SK-N-SH treated with all-trans-retinoic acid at 6 μM for 48 hours (cell line): Measurements from ENCODE around the gene IGDCC3.

Experiments used
- ATAC-seq: fragments of 200-7000 bp; cut with Tn5 transposase; 3 replicates; pipeline ENCODE4 v1.9.1; 2020; ENCODE audit warnings: mild to moderate bottlenecking, moderate library complexity
- BACH2 ChIP-seq: fragments of 250-450 bp; sonication (Bioruptor Pico); IDR thresholded peaks from 2 replicates; pipeline ENCODE4 v1.9.0; 2021; ENCODE audit warnings: mild to moderate bottlenecking, borderline replicate concordance
- CSRNP3 ChIP-seq: fragments of 250-450 bp; sonication (Bioruptor Pico); IDR thresholded peaks from 2 replicates; pipeline ENCODE4 v1.5.1; 2021; ENCODE audit warnings: mild to moderate bottlenecking, moderate library complexity
- ESRRG ChIP-seq: fragments of 250-450 bp; sonication (Bioruptor Pico); IDR thresholded peaks from 2 replicates; pipeline ENCODE4 v1.6.1; 2021; ENCODE audit warnings: mild to moderate bottlenecking
- GLIS3 ChIP-seq: fragments of 250-450 bp; sonication (Bioruptor Pico); IDR thresholded peaks from 2 replicates; pipeline ENCODE4 v1.5.0; 2020; ENCODE audit warnings: mild to moderate bottlenecking, moderate library complexity
- ISL1 ChIP-seq: fragments of 250-450 bp; sonication (Bioruptor Pico); IDR thresholded peaks from 2 replicates; pipeline ENCODE4 v2.1.2; 2022; ENCODE audit warnings: mild to moderate bottlenecking, moderate library complexity
- OSR1 ChIP-seq: fragments of 250-450 bp; sonication (Bioruptor Pico); IDR thresholded peaks from 2 replicates; pipeline ENCODE4 v1.8.0; 2022; ENCODE audit warnings: moderate library complexity, mild to moderate bottlenecking, inconsistent platforms
- PPARA ChIP-seq: fragments of 250-450 bp; sonication (Bioruptor Pico); IDR thresholded peaks from 2 replicates; pipeline ENCODE4 v1.5.0; 2020; ENCODE audit warnings: mild to moderate bottlenecking, borderline replicate concordance
- RARB ChIP-seq: fragments of 250-450 bp; sonication (Bioruptor Pico); IDR thresholded peaks from 2 replicates; pipeline ENCODE4 v1.8.0; 2021; ENCODE audit warnings: mild to moderate bottlenecking, moderate library complexity
- SNAI2 ChIP-seq: fragments of 250-450 bp; sonication (Bioruptor Pico); IDR thresholded peaks from 2 replicates; pipeline ENCODE4 v1.5.0; 2020; ENCODE audit warnings: mild to moderate bottlenecking, moderate library complexity
- TCF4 ChIP-seq: fragments of 250-450 bp; sonication (Bioruptor Pico); IDR thresholded peaks from 2 replicates; pipeline ENCODE4 v1.8.0; 2021; ENCODE audit warnings: mild to moderate bottlenecking, moderate library complexity, borderline replicate concordance
- TOX ChIP-seq: fragments of 250-450 bp; sonication (Bioruptor Pico); IDR thresholded peaks from 2 replicates; pipeline ENCODE4 v1.8.0; 2021; ENCODE audit warnings: mild to moderate bottlenecking, moderate library complexity, borderline replicate concordance
- ZC3H10 ChIP-seq: fragments of 250-450 bp; sonication (Bioruptor Pico); IDR thresholded peaks from 2 replicates; pipeline ENCODE4 v1.5.1; 2021; ENCODE audit warnings: mild to moderate bottlenecking, moderate library complexity
- ZFP3 ChIP-seq: fragments of 250-450 bp; sonication (Bioruptor Pico); IDR thresholded peaks from 2 replicates; pipeline ENCODE4 v1.5.0; 2020; ENCODE audit warnings: mild to moderate bottlenecking, moderate library complexity
- ZFP30 ChIP-seq: fragments of 450-650 bp; formaldehyde crosslinking; IDR thresholded peaks from 2 replicates; pipeline ENCODE4 v1.5.0; 2022; ENCODE audit warnings: mild to moderate bottlenecking, moderate library complexity
- ZNF70 ChIP-seq: fragments of 450-650 bp; formaldehyde crosslinking; IDR thresholded peaks from 2 replicates; pipeline ENCODE4 v1.5.0; 2020; ENCODE audit warnings: mild to moderate bottlenecking, moderate library complexity
- TF ChIP-seq, protein P1 (sequence below): fragments of 250-450 bp; sonication (Bioruptor Pico); IDR thresholded peaks from 2 replicates; pipeline ENCODE4 v1.8.0; 2020; ENCODE audit warnings: mild to moderate bottlenecking, moderate library complexity, borderline replicate concordance
- TF ChIP-seq, protein P2 (sequence below): fragments of 250-450 bp; sonication (Bioruptor Pico); IDR thresholded peaks from 2 replicates; pipeline ENCODE4 v1.5.0; 2020; ENCODE audit warnings: mild to moderate bottlenecking, moderate library complexity
- TF ChIP-seq, protein P3 (sequence below): fragments of 250-450 bp; sonication (Bioruptor Pico); IDR thresholded peaks from 2 replicates; pipeline ENCODE4 v1.8.0; 2021; ENCODE audit warnings: low read depth, mild to moderate bottlenecking, moderate library complexity, borderline replicate concordance

IGDCC3 gene

DNA sequence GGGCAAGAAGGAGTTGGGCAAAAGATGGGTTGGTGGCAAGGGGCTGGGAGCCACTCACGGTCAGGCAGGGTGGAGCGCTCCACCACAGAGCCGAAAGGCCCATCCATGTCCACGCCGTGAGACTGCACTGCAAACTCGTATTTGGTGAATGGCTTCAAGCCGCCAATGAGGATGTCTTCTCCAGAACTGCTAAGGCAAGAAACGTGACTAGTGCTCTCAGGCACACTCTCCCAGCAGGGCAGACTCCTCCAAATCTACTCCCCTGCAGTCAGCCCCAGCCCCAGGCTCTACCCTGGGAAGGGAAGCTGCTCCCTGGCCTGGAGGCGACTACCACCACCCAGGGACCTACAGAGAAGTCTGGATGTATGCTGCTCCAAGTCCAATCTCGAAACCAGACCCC, 11.4 kb upstream of the IGDCC3 start:
- TF ChIP-seq, protein P1, sequence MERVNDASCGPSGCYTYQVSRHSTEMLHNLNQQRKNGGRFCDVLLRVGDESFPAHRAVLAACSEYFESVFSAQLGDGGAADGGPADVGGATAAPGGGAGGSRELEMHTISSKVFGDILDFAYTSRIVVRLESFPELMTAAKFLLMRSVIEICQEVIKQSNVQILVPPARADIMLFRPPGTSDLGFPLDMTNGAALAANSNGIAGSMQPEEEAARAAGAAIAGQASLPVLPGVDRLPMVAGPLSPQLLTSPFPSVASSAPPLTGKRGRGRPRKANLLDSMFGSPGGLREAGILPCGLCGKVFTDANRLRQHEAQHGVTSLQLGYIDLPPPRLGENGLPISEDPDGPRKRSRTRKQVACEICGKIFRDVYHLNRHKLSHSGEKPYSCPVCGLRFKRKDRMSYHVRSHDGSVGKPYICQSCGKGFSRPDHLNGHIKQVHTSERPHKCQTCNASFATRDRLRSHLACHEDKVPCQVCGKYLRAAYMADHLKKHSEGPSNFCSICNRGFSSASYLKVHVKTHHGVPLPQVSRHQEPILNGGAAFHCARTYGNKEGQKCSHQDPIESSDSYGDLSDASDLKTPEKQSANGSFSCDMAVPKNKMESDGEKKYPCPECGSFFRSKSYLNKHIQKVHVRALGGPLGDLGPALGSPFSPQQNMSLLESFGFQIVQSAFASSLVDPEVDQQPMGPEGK (CRISPR knock-in tag) = no peak
- TF ChIP-seq PPARA (CRISPR knock-in tag) (no peak), OSR1 (CRISPR knock-in tag) (no peak), SNAI2 (CRISPR knock-in tag) (no peak), RARB (CRISPR knock-in tag) (no peak), ISL1 (no peak), TCF4 (CRISPR knock-in tag) (no peak), BACH2 (no peak), GLIS3 (CRISPR knock-in tag) (no peak), CSRNP3 (CRISPR knock-in tag) (no peak), ZC3H10 (no peak)
- TF ChIP-seq, protein P2, sequence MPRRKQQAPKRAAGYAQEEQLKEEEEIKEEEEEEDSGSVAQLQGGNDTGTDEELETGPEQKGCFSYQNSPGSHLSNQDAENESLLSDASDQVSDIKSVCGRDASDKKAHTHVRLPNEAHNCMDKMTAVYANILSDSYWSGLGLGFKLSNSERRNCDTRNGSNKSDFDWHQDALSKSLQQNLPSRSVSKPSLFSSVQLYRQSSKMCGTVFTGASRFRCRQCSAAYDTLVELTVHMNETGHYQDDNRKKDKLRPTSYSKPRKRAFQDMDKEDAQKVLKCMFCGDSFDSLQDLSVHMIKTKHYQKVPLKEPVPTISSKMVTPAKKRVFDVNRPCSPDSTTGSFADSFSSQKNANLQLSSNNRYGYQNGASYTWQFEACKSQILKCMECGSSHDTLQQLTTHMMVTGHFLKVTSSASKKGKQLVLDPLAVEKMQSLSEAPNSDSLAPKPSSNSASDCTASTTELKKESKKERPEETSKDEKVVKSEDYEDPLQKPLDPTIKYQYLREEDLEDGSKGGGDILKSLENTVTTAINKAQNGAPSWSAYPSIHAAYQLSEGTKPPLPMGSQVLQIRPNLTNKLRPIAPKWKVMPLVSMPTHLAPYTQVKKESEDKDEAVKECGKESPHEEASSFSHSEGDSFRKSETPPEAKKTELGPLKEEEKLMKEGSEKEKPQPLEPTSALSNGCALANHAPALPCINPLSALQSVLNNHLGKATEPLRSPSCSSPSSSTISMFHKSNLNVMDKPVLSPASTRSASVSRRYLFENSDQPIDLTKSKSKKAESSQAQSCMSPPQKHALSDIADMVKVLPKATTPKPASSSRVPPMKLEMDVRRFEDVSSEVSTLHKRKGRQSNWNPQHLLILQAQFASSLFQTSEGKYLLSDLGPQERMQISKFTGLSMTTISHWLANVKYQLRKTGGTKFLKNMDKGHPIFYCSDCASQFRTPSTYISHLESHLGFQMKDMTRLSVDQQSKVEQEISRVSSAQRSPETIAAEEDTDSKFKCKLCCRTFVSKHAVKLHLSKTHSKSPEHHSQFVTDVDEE = no peak
- TF ChIP-seq, protein P3, sequence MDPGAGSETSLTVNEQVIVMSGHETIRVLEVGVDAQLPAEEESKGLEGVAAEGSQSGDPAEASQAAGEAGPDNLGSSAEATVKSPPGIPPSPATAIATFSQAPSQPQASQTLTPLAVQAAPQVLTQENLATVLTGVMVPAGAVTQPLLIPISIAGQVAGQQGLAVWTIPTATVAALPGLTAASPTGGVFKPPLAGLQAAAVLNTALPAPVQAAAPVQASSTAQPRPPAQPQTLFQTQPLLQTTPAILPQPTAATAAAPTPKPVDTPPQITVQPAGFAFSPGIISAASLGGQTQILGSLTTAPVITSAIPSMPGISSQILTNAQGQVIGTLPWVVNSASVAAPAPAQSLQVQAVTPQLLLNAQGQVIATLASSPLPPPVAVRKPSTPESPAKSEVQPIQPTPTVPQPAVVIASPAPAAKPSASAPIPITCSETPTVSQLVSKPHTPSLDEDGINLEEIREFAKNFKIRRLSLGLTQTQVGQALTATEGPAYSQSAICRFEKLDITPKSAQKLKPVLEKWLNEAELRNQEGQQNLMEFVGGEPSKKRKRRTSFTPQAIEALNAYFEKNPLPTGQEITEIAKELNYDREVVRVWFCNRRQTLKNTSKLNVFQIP (CRISPR knock-in tag) = no peak
- ATAC-seq = no peak

DNA sequence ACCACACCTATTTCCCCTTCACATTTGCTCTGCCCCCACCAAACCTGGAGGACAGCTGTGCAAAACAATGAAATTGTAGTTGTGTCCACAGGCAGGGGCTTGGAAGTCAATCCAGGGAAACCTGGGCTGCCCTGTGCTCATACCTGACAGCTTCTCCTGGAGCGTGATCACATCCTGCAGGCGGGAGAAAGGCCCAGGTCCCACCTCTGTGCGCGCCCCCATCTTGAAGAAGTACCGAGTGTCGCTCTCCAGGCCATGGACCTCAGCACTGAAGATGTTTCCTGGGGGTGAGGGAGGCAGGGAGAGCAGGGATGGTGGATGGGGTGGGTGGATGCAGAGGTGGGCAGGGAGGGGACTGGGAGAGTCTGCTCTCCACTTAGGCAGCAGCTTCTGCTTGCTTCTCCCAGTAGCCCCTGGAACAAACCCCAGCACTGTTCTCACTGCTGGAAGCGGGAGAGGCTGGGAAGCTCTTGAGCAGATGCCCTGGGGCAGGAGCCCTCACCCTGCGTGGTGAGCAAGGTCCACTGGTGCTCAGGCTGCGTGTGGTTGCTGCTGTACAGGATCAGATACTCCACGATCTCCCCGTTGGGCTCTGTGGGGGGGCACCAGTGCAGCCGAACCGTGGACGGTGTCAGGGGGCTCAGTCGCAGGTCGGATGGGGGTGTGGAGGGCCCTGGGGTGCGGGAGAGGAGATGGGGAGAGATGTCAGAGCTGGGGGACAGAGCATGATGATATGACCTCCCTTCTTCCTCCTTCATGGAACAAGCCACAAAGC, 10.7 kb upstream of the IGDCC3 start:
- no peak for ATAC-seq
- no peak for TF ChIP-seq BACH2
- no peak for TF ChIP-seq ZFP30 (CRISPR knock-in tag)
- TF ChIP-seq, protein P1 (CRISPR knock-in tag) = no peak
- TF ChIP-seq, protein P3 (CRISPR knock-in tag) = no peak
- TF ChIP-seq ZFP3 (CRISPR knock-in tag) = no peak
- no peak for TF ChIP-seq OSR1 (CRISPR knock-in tag)
- no peak for TF ChIP-seq PPARA (CRISPR knock-in tag)
- no peak for TF ChIP-seq GLIS3 (CRISPR knock-in tag)
- TF ChIP-seq, protein P2 = no peak
- no peak for TF ChIP-seq ISL1
- no peak for TF ChIP-seq ZNF70 (CRISPR knock-in tag)
- TF ChIP-seq ESRRG (CRISPR knock-in tag) = no peak
- TF ChIP-seq RARB (CRISPR knock-in tag) = no peak
- TF ChIP-seq TOX (CRISPR knock-in tag) = no peak
- TF ChIP-seq, all 23 proteins: peak for 0
